HEK293T (cell line): Measurements from ENCODE around the gene MOCOS.

Experiments
- ARNT ChIP-seq: fragments of 450-650 bp; IDR thresholded peaks from 2 replicates; pipeline ENCODE4 v1.6.1; 2017; ENCODE audit warnings: mild to moderate bottlenecking
- BHLHE40 ChIP-seq: fragments of 450-650 bp; IDR thresholded peaks from 2 replicates; pipeline ENCODE4 v1.6.1; 2016; ENCODE audit warnings: mild to moderate bottlenecking, moderate library complexity, borderline replicate concordance
- ELF4 ChIP-seq: fragments of 450-650 bp; IDR thresholded peaks from 2 replicates; pipeline ENCODE4 v1.6.1; 2017; ENCODE audit warnings: antibody characterized with exemption
- FOXA1 ChIP-seq: fragments of 450-650 bp; IDR thresholded peaks from 2 replicates; pipeline ENCODE4 v1.6.1; 2016; ENCODE audit warnings: mild to moderate bottlenecking
- FOXM1 ChIP-seq: fragments of 450-650 bp; IDR thresholded peaks from 2 replicates; pipeline ENCODE4 v1.6.1; 2017; ENCODE audit warnings: mild to moderate bottlenecking, borderline replicate concordance
- HDGF ChIP-seq: fragments of 450-650 bp; IDR thresholded peaks from 2 replicates; pipeline ENCODE4 v1.6.1; 2017; ENCODE audit warnings: antibody characterized with exemption, borderline replicate concordance
- L3MBTL2 ChIP-seq: fragments of 450-650 bp; conservative IDR thresholded peaks from 2 replicates; pipeline ENCODE4 v1.6.1; 2016; ENCODE audit warnings: mild to moderate bottlenecking
- NFRKB ChIP-seq: fragments of 450-650 bp; IDR thresholded peaks from 2 replicates; pipeline ENCODE4 v1.6.1; 2016; ENCODE audit warnings: mild to moderate bottlenecking, moderate library complexity
- SUZ12 ChIP-seq: fragments of 450-650 bp; IDR thresholded peaks from 2 replicates; pipeline ENCODE4 v1.6.1; 2016; ENCODE audit warnings: mild to moderate bottlenecking
- TARDBP ChIP-seq: fragments of 450-650 bp; IDR thresholded peaks from 2 replicates; pipeline ENCODE4 v1.6.1; 2016
- ZNF384 ChIP-seq: fragments of 450-650 bp; IDR thresholded peaks from 2 replicates; pipeline ENCODE4 v1.6.1; 2016
- TF ChIP-seq, protein P1 (sequence below): fragments of 450-650 bp; IDR thresholded peaks from 2 replicates; pipeline ENCODE4 v1.6.1; 2016

DNA sequence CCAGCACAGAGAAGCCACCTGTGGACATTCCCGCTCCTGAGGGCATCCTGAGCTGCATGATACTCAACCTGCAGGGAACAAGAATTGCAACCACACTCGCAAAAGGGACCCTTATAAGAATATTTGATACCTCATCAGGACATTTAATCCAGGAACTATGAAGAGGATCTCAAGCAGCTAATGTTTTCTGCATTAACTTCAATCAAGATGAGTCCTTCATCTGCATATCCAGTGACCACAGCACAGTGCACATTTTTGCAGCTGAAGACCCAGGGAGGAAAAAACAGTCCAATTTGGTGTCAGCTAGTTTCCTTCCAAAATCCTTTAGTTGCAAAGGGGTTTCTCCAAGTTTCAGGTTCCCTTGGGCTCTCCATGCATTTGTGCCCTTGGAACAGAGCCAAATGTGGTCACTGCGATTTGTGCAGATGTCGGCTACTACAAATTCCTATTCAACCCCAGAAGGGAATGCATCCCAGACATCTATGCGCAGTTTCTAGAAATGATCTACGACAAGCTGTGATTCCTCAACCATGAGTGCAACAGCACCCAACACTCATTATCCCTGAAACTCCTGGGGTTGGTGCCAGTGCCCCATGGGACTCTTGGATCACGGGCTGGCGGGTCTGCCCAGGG, 86.9 kb downstream of the MOCOS start:
- TF ChIP-seq, protein P1, sequence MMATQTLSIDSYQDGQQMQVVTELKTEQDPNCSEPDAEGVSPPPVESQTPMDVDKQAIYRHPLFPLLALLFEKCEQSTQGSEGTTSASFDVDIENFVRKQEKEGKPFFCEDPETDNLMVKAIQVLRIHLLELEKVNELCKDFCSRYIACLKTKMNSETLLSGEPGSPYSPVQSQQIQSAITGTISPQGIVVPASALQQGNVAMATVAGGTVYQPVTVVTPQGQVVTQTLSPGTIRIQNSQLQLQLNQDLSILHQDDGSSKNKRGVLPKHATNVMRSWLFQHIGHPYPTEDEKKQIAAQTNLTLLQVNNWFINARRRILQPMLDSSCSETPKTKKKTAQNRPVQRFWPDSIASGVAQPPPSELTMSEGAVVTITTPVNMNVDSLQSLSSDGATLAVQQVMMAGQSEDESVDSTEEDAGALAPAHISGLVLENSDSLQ = no peak
- TF ChIP-seq FOXA1 (no peak), L3MBTL2 (no peak), ELF4 (no peak), TARDBP (no peak), ZNF384 (no peak), ARNT (no peak), NFRKB (no peak), BHLHE40 (no peak), SUZ12 (no peak), HDGF (no peak), FOXM1 (no peak)
